ENCODE data around the gene KCTD4. TPM values are rescaled to one million over a fixed set of nuclear protein-coding genes. Genes with fewer than 3 reads are reported as not detected.

KCTD4 gene
- total RNA-seq, 4 donors from 2014 or later, result not detected

- H3K27ac ChIP-seq, result no peak overlapping the region
- DNase-seq (no peak), ATAC-seq (no peak)
- no peaks in the 10 kb centered on the region for H3K36me3 ChIP-seq
- no peaks in the 10 kb centered on the region for H3K9me3 ChIP-seq
- H3K4me1 ChIP-seq, result no peaks in the 10 kb centered on the region
- H3K27me3 ChIP-seq, result no peaks in the 10 kb centered on the region
- TF ChIP-seq POLR2A (IDR thresholded peaks at IDR 0.05) (no peak), CTCF (IDR thresholded peaks at IDR 0.05 in 4 of 5, conservative IDR thresholded peaks at IDR 0.05 in 1 of 5) (no peak)
- no peak overlapping the region for H3K4me3 ChIP-seq
- in situ Hi-C loops (cut with MboI; ENCODE audit: low sequenced_read_pairs in 4 of 4) (no loop called here), intact Hi-C loops (cut with DNase I; ENCODE audit: low total_unique reads) (no loop called here)
These were observed 2.8 kb downstream of the KCTD4 start for GRCh38 chr13:45198041-45198440.

- no peaks in the 10 kb centered on the region for H3K36me3 ChIP-seq
- H3K4me3 ChIP-seq, result no peak overlapping the region
- in situ Hi-C loops (cut with MboI; ENCODE audit: low sequenced_read_pairs in 4 of 4), result no loop called here
- intact Hi-C loops (cut with DNase I; ENCODE audit: low total_unique reads), result no loop called here
- no peaks in the 10 kb centered on the region for H3K9me3 ChIP-seq
- no peaks in the 10 kb centered on the region for H3K4me1 ChIP-seq
- no peaks in the 10 kb centered on the region for H3K27me3 ChIP-seq
- ATAC-seq (no peak), DNase-seq (no peak)
- TF ChIP-seq CTCF (IDR thresholded peaks at IDR 0.05 in 4 of 5, conservative IDR thresholded peaks at IDR 0.05 in 1 of 5) (no peak), POLR2A (IDR thresholded peaks at IDR 0.05) (no peak)
- H3K27ac ChIP-seq, result no peak overlapping the region
These were observed 4.2 kb downstream of the KCTD4 start for GRCh38 chr13:45196622-45197021.

GRCh38 chr13:45196096-45196495 lies 4.7 kb downstream of the KCTD4 start:
- H3K27me3 ChIP-seq, result no peaks in the 10 kb centered on the region
- no peaks in the 10 kb centered on the region for H3K4me1 ChIP-seq
- H3K27ac ChIP-seq, result no peak overlapping the region
- ATAC-seq, result no peak
- intact Hi-C loops (cut with DNase I; ENCODE audit: low total_unique reads), result no loop called here
- in situ Hi-C loops (cut with MboI; ENCODE audit: low sequenced_read_pairs in 4 of 4), result no loop called here
- no peak for TF ChIP-seq CTCF (IDR thresholded peaks at IDR 0.05 in 4 of 5, conservative IDR thresholded peaks at IDR 0.05 in 1 of 5)
- TF ChIP-seq POLR2A (IDR thresholded peaks at IDR 0.05), result no peak
- DNase-seq, result no peak
- H3K9me3 ChIP-seq, result no peaks in the 10 kb centered on the region
- no peaks in the 10 kb centered on the region for H3K36me3 ChIP-seq
- no peak overlapping the region for H3K4me3 ChIP-seq

- Histone ChIP-seq H3K4me1 (no peaks in the 10 kb centered on the region), H3K27ac (no peak overlapping the region), H3K27me3 (no peaks in the 10 kb centered on the region), H3K4me3 (no peak overlapping the region), H3K36me3 (no peaks in the 10 kb centered on the region), H3K9me3 (no peaks in the 10 kb centered on the region)
- TF ChIP-seq CTCF (IDR thresholded peaks at IDR 0.05 in 4 of 5, conservative IDR thresholded peaks at IDR 0.05 in 1 of 5) (no peak), POLR2A (IDR thresholded peaks at IDR 0.05) (no peak)
- intact Hi-C loops (cut with DNase I; ENCODE audit: low total_unique reads) (no loop called here), in situ Hi-C loops (cut with MboI; ENCODE audit: low sequenced_read_pairs in 4 of 4) (no loop called here)
- DNase-seq (no peak), ATAC-seq (no peak)
These were observed 5.4 kb downstream of the KCTD4 start for GRCh38 chr13:45195421-45195820.

Measured in gastrocnemius medialis (tissue), 4 donors.